Stimulated activated CD8-positive, alpha-beta memory T cell treated with anti-CD3 and anti-CD28 coated beads, Interleukin-12 subunit alpha, Interleukin-12 subunit beta, amount 100 ng/mL, for 1 hour (primary cell): ENCODE measurements around the gene TAS2R30.
"Not testable (repeated sequence)": the region's sequence is repeated elsewhere in the genome, so short reads cannot be mapped to it uniquely, and the experiment has no call there.

Experiments used
- DNase-seq: peaks from one replicate; pipeline ENCODE4 v3.0.0-alpha.2; 2020; ENCODE audit warnings: low read depth

Gene TAS2R30

GRCh38 chr12:11114130-11114529, 20.3 kb downstream of the TAS2R30 start:
- not testable (repeated sequence) for DNase-seq

GRCh38 chr12:11111213-11111612, 23.2 kb downstream of the TAS2R30 start:
- not testable (repeated sequence) for DNase-seq

GRCh38 chr12:11108862-11109261, 25.6 kb downstream of the TAS2R30 start:
- no peak for DNase-seq

GRCh38 chr12:11107719-11108118, 26.7 kb downstream of the TAS2R30 start:
- DNase-seq: no peak

GRCh38 chr12:11106288-11106687, 28.2 kb downstream of the TAS2R30 start:
- no peak for DNase-seq

GRCh38 chr12:11105546-11105945, 28.9 kb downstream of the TAS2R30 start:
- no peak for DNase-seq

GRCh38 chr12:11094910-11095309, 39.5 kb downstream of the TAS2R30 start:
- DNase-seq: not testable (repeated sequence)

- no peak for DNase-seq
Observed at GRCh38 chr12:11092128-11092527, 42.3 kb downstream of the TAS2R30 start, which contains the start of gene TAS2R43. TAS2R43 (minus strand) TSS chr12:11092313; CDS start chr12:11092229, 84 bp downstream.

- DNase-seq: no peak
Observed at GRCh38 chr12:11089246-11089645, 45.2 kb downstream of the TAS2R30 start.

- DNase-seq: no peak
Observed at GRCh38 chr12:11085419-11085818, 49.0 kb downstream of the TAS2R30 start.
